ENCODE results near the gene KCNJ6.

The KCNJ6 gene

DNA sequence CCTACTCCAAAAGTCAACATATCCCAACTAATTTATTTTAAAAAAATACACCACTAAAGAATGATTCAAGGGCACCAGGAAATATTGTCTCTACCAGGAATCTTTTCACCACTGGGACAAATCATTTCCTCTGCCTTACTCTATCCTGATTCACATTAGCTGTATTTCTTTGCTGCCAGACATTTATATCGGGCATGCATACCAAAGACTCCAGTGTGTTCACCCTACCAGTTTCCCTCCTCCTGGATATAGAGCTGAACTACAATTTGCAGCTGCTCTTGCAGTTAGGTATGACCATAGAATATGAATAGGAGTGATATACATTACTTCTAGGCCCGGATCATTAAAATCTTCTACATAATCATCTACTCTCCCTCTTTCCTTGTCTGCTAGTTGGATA is 7.6 kb downstream of the KCNJ6 start:
- no peak for DNase-seq
- intact Hi-C loops (cut with DNase I): no loop called here

DNA sequence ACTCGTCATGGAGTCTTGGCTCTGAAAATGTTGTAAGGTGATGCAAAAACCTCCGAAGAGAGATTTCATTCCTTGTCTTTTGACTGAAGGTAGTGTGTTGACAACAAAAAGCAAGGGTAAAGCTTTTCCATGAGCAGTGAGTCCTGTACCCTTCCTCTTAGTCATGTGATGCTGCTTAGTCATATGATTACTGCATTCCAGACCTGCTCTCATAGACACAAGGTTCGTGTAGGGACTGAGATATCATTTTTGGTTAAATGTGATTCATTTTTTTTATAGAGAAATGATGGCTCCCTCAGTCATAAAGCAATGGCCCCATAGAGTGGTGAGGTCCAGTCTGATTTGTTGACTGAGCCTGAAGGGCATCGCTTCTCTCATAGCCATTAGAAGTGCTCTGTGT is 9.2 kb downstream of the KCNJ6 start:
- DNase-seq: no peak
- intact Hi-C loops (cut with DNase I): no loop called here

DNA sequence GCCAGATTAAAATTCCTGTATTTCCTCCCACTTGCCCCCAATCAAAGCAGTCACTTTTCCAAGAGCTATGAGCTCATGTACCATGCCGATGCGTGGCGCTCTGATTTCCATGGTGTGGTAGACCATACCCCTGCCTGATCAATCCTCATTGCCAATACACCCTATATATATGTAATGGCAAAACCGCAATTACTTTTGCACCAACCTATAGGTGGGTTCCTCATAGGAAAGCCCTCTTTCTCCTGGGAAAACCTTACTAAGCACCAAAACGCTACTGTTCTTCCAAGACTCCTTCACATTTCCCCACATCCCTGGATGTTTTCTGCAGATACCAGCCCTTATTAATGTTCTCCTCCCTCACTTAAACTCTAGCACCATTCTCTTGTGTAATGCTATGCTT is 11.0 kb downstream of the KCNJ6 start:
- intact Hi-C loops (cut with DNase I): no loop called here
- no peak for DNase-seq

DNA sequence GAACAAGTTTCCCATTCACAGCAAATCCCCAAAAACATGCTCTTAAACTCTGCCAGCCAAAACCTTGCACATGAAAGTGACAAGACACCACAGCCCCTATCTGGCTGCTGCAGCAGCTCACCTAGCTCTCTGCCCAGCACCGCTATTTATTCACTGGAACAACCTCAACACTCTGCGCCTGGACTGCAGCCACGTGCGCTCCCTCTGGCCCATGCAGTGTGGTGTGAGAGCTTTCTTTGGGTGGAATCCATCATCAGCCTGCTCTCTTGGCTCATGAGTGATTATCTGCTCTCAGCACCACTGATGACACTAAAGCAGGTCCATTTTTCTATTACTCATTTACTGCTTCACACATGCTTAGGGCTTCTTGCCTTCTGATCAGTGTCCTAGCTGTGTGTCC is 11.4 kb downstream of the KCNJ6 start:
- no peak for DNase-seq

DNA sequence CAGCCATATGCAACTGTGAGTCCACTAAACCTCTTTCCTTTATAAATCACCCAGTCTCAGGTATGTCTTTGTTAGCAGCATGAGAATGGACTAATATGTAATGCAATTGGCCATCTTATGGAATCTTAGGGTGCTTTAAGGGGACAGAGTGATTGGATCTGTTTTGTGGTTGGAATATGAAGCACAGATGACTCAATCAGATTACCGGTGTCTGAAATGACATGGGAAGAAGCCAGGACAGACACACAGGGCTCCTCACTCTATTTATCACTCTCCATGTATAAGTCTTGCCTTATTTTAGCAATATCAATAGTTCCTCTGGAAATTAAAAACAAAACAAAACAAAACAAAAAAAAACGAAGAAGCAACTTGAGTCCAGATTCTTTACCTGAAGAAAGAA is 12.9 kb downstream of the KCNJ6 start:
- DNase-seq: no peak

More for the DNA sequence above, 11.4 kb downstream of the KCNJ6 start:
- intact Hi-C loops (cut with DNase I): no loop called here

DNA sequence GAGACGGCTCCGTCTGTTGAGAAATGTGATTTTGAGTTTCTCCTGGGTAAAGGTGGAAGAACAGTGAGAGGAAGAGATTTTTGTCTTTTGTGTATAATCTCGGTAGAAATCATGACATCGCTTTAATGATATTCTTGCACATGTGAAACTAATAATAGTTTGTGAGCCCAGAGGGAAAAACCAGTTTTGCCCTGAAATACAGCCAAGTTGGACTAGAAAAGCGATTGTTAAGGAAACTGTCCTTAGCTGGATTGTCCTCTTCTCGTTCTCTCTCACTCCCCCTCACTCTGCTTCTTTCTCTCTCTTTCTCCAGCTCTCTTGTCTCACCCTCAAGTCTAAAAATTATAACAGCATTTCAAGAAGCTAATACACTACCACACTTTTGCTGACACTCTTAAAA is 17.1 kb downstream of the KCNJ6 start:
- intact Hi-C loops (cut with DNase I): no loop called here
- no peak for DNase-seq

More for the DNA sequence above, 12.9 kb downstream of the KCNJ6 start:
- intact Hi-C loops (cut with DNase I): no loop called here

DNA sequence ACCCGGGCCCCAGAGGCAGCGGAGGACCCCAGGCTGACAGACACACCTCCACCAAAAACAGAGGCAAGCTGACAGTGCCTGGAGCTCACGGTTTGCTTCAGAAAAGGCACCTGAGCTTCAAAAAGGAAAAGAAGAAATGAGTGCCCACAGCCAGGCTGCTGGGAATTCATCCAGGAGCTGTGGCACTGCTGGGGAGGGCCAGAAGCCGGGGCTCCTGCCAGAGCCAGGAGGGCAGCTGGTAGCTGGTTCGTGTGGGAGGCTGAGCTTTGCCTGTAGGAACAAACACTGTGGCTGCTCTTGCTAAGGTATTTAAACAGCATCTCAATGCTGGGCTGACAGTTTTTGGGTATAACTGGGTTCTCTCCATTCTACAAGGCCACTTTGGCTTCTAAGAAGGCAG is 19.5 kb downstream of the KCNJ6 start:
- DNase-seq: no peak
- intact Hi-C loops (cut with DNase I): no loop called here

DNA sequence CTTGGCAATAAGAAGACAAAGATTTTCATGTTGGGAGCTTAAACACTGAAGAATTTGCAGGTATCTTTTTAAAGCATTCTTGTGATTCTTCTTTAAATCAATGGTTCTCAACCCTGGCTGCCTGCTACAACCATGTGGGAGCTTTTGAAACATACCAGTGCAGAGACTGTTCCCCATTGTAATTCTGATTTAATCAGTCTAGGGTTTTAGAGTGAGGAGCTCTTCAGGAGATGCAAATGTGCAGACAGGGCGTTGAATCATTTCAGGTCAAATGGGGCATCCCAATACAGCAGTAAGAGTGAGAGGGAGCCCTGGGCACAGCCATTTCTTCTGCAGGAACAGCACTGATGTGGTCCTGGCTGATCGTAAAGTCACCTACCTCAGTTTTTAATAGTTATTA is 24.3 kb downstream of the KCNJ6 start:
- no peak for DNase-seq
- intact Hi-C loops (cut with DNase I): no loop called here

DNA sequence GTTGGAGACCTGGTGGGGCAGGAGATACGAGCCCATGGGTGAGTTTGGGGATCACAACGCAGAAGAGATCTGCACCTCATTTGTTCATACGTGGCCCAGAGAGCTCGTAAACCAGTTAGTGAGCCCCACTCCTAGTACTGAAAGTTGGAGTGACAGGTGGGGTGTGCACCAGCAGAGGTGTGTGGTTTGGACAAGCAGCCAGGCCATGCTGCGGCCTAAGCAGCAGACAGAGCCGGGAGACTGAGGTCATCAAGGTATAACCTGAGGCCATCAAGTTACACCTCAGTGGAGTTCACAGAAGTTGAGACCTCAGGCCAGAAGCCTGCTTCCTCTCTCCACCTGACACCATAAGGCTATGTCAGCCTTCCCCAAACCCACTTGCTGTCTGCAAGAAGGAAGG is 27.6 kb downstream of the KCNJ6 start:
- no peak for DNase-seq
- intact Hi-C loops (cut with DNase I): no loop called here

DNA sequence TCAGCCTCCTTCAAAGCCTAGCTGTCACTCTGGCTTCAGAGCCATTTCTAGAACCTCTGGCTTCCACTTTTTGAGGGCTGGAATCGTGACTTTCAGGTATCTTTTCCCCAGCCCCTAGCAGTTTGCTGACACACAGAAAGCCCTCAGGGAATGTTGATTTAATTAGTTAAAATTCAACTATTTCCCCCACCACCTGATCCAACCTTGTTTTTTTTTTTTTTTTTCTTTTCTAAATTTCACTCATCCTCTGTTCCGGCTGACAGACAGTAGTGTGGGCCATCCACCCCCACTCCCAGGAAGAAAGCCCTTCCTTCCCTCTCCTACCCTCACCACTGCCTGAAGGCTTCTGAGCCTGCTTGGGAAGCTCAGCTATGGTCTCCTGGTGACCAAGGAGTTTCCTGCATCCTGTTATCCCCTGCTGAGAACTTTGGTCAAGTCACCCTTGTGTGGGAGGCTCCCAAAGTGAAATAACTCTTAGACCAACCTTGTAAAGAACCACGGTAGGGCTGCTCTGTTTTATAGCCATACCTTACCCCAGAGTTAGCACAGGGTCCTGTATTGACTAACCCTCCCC is 29.4 kb downstream of the KCNJ6 start:
- intact Hi-C loops (cut with DNase I): no loop called here
- no peak for DNase-seq

DNA sequence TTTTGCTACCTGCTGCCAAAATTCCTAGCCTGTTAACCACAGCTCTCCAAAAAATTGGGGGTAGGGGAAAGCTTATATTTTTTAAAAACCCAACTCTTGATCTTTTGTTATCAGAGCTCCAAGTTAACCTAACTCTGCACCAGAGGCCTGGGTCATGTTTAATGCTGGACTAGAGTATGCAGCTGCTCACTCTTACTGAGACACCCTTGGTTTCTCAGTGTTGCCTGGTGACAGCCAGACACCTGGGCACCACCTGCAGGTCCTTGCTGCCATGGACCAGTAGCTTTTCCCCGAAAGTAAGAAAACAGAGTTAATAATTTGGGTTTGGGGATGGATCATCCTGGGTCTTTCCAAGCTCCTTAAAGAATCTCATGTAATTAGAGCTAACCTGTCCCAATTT is 30.1 kb downstream of the KCNJ6 start:
- no peak for DNase-seq
- intact Hi-C loops (cut with DNase I): no loop called here

DNA sequence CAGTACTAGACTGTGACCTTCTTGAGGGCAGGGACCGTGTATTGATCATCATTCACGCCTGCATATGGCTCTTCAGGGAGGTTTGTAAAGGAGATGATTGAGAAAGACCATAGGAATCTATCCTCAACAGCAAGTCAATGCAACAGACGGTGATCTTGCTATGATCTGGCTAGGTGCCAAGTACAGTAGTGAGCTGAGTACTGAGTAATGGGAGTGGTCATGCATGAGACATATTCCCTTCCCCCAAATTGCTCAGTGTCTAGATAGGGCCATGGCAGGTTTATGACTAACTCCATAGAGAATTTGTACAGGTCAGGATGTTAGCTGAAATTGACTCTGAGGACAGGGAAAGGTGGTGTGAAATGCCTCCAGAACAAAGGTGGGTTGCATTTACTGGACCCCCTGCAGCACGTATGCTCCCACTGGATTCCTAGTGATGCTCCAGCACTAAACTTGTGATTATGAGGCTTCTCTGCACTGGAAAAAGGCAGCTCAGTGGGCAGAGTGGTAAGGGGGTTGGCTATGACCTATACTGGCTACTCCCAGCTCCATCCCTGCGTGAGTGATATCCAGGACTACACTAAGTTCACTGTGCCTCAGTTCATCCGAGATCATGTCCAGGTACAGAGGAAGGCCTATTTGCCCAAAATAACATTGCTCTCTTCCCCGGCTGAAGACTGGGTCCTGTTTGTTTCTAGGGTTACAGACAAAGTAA is 37.2 kb downstream of the KCNJ6 start:
- DNase-seq: no peak
- intact Hi-C loops (cut with DNase I): no loop called here

DNA sequence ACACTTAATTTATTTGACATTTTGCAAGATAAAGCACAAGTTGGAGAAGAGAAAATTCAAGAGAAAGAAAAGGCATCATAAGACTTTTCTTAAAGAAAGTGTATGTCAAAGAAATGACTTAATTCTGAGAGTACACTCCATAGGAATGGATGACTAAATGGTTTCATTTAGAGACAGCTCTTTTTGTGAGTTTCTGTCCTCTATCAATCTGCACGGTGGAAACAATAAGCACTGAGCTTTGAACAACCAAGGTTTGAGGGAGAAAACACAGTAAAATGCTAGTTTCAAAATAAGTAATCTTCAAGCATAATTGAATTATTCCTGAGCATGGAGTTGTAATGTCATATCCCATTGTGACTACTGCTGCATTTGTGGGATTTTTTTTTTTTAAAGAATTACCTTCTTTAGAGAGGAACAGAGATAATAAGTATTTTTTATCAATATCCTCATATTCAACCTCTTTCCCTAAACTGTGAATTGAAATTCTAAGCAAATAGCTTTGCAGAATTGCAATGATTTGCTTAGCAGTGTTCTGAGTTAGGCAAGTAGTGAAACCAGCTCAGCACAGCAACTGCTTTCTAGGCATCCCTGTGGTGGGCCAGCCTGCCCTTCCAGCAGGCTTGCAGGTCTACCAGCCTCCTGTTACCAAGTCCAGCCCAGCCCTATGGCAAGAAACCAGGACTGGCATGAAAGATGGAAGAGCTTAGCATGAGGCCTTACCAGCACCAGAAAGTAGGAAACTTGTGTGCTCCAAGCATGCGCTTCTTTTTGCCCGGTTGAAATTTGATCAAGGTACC is 38.2 kb downstream of the KCNJ6 start:
- DNase-seq: peak in 1 of 42 donors; percentile 20

DNA sequence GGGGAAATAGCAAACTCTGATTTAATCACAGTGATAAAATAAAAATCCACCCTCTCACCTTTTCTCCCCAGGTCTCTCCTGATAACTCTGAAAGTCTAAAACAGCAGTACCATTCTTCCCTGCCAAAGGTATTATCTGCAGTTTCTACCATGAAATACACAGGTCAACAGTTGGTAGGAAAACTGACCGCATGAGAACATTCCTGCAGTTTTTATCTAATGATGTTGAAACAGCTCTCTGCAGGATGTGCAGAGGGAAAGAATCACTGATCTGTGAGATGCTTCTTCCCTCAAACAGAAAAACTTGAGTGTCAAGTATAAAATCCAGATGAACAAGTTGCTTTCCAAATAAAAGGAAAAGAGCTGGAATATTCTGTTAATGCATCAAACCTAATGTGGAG is 39.1 kb downstream of the KCNJ6 start:
- intact Hi-C loops (cut with DNase I): no loop called here
- DNase-seq: peak in 1 of 42 donors; percentile 4

More for the DNA sequence above, 38.2 kb downstream of the KCNJ6 start:
- intact Hi-C loops (cut with DNase I): no loop called here

DNA sequence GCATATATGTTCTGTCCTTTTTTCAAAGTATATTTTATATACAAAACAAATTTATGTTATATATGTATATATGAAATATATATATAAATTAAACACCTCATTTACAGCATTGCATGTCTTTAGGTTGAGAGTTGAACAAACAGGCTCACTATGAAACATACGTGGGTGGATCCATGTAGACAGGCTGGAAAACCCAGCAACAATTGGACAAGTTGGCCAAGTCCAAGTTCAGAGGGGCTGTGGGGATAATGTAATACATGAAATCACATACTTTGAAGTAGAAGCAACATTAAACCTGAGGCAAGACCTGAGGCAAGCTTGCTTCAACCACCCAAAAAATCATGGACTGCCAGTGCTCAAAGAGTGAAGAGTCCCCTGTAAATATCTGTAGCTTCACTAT is 39.7 kb downstream of the KCNJ6 start:
- peak in 1 of 42 donors; percentile 8 for DNase-seq
- intact Hi-C loops (cut with DNase I): no loop called here

DNA sequence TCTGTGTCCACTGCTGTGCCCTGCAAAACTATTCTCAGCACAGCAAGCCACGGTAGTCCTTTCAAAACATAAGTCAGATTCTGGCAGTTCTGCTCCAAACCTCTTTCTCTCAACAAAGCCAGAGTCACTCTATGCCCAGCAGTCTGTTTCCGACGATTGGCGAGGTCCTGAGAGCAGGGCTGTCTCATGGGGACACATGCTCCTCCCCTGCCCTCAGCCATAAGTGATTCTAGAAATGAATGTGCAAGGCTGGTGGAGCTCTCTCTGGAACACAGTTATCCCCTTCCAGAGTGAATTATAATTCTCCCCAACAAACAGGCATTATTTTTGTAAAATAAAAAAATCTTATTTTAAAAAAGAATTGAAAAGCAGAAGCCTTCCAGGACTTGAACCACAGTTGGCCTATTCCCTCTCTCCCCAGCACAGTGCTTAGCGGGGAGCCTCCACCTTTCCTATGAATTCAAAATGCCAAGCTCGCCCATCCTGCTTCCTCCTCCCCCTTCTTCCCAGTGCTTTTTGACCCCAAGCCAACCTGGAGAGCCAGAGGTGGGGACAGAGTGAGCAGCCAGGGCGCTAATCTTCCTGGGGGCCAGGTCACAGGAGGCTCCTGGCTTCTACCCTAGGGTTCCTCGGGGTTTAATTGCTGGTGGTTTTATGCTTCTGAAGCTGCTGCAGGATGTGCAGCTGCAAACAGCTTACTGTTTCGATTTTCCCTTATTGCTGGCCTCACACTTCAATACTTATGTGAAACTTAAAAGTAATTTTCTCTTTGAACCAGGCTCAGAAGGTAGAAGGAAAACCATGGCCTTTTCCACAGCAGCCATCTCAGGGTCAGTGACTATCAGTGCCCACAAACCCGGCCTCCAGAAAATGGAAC is 41.1 kb downstream of the KCNJ6 start:
- intact Hi-C loops (cut with DNase I): no loop called here

DNA sequence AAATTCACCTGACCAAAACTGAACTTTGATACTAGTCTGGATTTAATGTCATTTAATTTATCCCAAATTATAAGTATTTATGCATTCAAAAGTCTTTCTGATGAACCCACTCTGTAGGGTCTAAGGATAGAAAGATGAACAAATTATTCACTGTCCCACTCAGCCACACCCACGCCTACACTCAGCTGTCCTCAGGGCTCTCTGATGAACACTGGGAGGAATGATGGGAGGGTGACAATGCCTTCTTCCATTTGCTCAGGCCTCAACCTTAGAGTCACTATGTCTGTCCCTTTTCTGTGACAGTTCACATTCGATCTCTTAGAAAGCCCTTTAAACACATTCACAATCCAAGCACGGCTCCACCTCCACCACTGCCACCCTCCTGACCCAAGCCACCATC is 41.8 kb downstream of the KCNJ6 start:
- peak in 1 of 42 donors; percentile 4 for DNase-seq
- intact Hi-C loops (cut with DNase I): no loop called here

More for the DNA sequence above, 41.1 kb downstream of the KCNJ6 start:
- DNase-seq: peak in 1 of 42 donors; percentile 34

DNA sequence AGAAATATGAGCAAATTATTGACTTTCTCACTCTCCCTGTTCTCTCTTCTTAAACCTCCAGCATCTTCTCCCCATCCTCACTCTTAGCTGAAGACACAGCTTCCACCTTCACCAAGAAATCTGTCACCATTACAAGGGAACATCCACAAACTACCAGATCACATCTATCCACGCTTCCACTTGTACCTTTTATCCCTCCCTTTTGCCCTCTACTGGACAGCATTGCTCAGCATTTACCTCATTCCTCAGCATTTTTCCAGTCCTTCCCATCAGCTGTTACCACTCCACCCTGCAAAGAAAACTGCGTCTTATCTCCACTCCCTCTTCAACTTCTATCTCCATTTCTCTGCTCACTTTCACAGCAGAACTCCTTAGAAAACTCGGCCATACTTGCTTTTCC is 42.6 kb downstream of the KCNJ6 start:
- intact Hi-C loops (cut with DNase I): no loop called here
- DNase-seq: peak in 1 of 42 donors; percentile 28

DNA sequence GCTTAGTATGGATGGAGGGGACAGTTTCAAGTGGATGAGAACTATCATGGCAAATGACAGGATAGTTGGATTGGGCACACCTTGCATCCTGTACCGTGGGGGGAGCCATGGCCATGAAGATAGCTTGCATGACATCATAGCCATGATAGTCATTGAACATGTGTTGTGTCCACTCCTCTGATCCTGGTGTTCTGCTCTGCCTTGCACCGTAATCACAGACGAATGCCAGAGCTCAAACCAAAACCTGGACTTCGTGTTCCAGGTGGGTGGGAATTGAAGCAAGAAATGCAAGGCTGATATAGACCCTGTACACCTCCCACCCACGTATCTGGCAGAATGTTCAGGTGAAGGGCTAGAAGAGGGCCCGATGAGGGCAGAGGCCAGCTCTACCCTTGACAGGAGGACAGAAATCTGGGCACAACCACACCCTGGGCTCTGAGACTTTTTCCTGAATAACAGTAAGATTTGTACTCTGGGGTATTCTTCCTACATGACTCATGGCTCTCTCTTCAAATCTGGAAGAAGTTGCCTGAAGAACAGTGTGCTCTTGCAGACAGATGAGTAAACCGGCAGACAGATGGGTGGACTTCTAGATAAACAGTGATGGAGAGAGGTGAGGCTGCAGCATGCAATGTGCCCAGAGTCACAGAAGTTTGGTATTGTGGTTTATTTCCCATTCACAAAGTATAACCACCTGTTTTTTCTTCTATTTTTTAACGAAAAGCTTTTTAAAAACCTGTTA is 45.0 kb downstream of the KCNJ6 start:
- intact Hi-C loops (cut with DNase I): no loop called here
- peak in 1 of 42 donors; percentile 24 for DNase-seq
